Measurements from ENCODE around the gene THSD4. TPM values are rescaled to one million over a fixed set of nuclear protein-coding genes. Genes with fewer than 3 reads are reported as not detected.

The THSD4 gene
- total RNA-seq, 2 experiments from 2014 or later, result not detected

GRCh38 chr15:71510763-71511162 is 395.5 kb downstream of the THSD4 start:
- no peak overlapping the region for H3K27ac ChIP-seq (ENCODE audit: low read depth, low read length, poor library complexity, severe bottlenecking)
- CTCF ChIA-PET (ENCODE audit: unreplicated experiment), result no interaction called here
- no peak overlapping the region for H3K4me2 ChIP-seq (ENCODE audit: low read length)
- H3K36me3 ChIP-seq (ENCODE audit: insufficient read depth, low read length), result no peaks in the 10 kb centered on the region
- no peaks in the 10 kb centered on the region for H3K9me2 ChIP-seq (ENCODE audit: insufficient read depth, low read length)
- H2AFZ ChIP-seq (ENCODE audit: low read length), result no peak overlapping the region
- TF ChIP-seq EZH2phosphoT487 (IDR thresholded peaks at IDR 0.05; ENCODE audit: borderline replicate concordance, low read depth, low read length), result no peak
- TF ChIP-seq CTCF (conservative IDR thresholded peaks at IDR 0.05; ENCODE audit: low read length), result no peak
- no peaks in the 10 kb centered on the region for H3K79me2 ChIP-seq (ENCODE audit: insufficient read depth, low read depth, low read length)
- BruUV-seq (replicated peaks), result no TSS peak
- H3K4me3 ChIP-seq (ENCODE audit: low read depth, low read length, poor library complexity, severe bottlenecking), result no peak overlapping the region
- POLR2A ChIA-PET, result interaction anchor here (0.5 kb wide), 1 partner anchor 1633 kb away, joined by 4 read pairs; no protein-coding TSS in a partner anchor
- no peak for DNase-seq (ENCODE audit: low spot score)
- H3K4me1 ChIP-seq (ENCODE audit: insufficient read depth, low read length, poor library complexity, severe bottlenecking), result no peaks in the 10 kb centered on the region
- intact Hi-C loops (cut with micrococcal nuclease; ENCODE audit: unreplicated experiment), result no loop called here
- no peaks in the 10 kb centered on the region for H3K9me3 ChIP-seq (ENCODE audit: low read length)
- no peaks in the 10 kb centered on the region for H4K20me1 ChIP-seq (ENCODE audit: insufficient read depth, low read length)

GRCh38 chr15:71511796-71512681 is 396.8 kb downstream of the THSD4 start:
- Histone ChIP-seq H3K4me2 (ENCODE audit: low read length) (no peak overlapping the region), H3K9me2 (ENCODE audit: insufficient read depth, low read length) (no peaks in the 10 kb centered on the region), H4K20me1 (ENCODE audit: insufficient read depth, low read length) (no peaks in the 10 kb centered on the region), H3K4me1 (ENCODE audit: insufficient read depth, low read length, poor library complexity, severe bottlenecking) (no peaks in the 10 kb centered on the region), H3K36me3 (ENCODE audit: insufficient read depth, low read length) (no peaks in the 10 kb centered on the region), H3K27ac (ENCODE audit: low read depth, low read length, poor library complexity, severe bottlenecking) (no peak overlapping the region), H3K9me3 (ENCODE audit: low read length) (no peaks in the 10 kb centered on the region), H3K79me2 (ENCODE audit: insufficient read depth, low read depth, low read length) (no peaks in the 10 kb centered on the region), H2AFZ (ENCODE audit: low read length) (no peak overlapping the region), H3K4me3 (ENCODE audit: low read depth, low read length, poor library complexity, severe bottlenecking) (no peak overlapping the region)
- intact Hi-C loops (cut with micrococcal nuclease; ENCODE audit: unreplicated experiment), result no loop called here
- ChIA-PET POLR2A (no interaction called here), CTCF (ENCODE audit: unreplicated experiment) (no interaction called here)
- TF ChIP-seq EZH2phosphoT487 (IDR thresholded peaks at IDR 0.05; ENCODE audit: borderline replicate concordance, low read depth, low read length), result no peak
- TF ChIP-seq CTCF (conservative IDR thresholded peaks at IDR 0.05; ENCODE audit: low read length), result no peak
- no peak for DNase-seq (ENCODE audit: low spot score)
- no TSS peak for BruUV-seq (replicated peaks)

GRCh38 chr15:71512682-71513006 is 397.4 kb downstream of the THSD4 start:
- Histone ChIP-seq H3K79me2 (ENCODE audit: insufficient read depth, low read depth, low read length) (no peaks in the 10 kb centered on the region), H4K20me1 (ENCODE audit: insufficient read depth, low read length) (no peaks in the 10 kb centered on the region), H3K4me1 (ENCODE audit: insufficient read depth, low read length, poor library complexity, severe bottlenecking) (no peaks in the 10 kb centered on the region), H3K9me2 (ENCODE audit: insufficient read depth, low read length) (no peaks in the 10 kb centered on the region), H3K4me3 (ENCODE audit: low read depth, low read length, poor library complexity, severe bottlenecking) (no peak overlapping the region), H3K4me2 (ENCODE audit: low read length) (no peak overlapping the region), H3K27ac (ENCODE audit: low read depth, low read length, poor library complexity, severe bottlenecking) (no peak overlapping the region), H3K9me3 (ENCODE audit: low read length) (no peaks in the 10 kb centered on the region), H2AFZ (ENCODE audit: low read length) (no peak overlapping the region), H3K36me3 (ENCODE audit: insufficient read depth, low read length) (no peaks in the 10 kb centered on the region)
- TF ChIP-seq CTCF (conservative IDR thresholded peaks at IDR 0.05; ENCODE audit: low read length) (no peak), EZH2phosphoT487 (IDR thresholded peaks at IDR 0.05; ENCODE audit: borderline replicate concordance, low read depth, low read length) (no peak)
- CTCF ChIA-PET (ENCODE audit: unreplicated experiment), result no interaction called here
- POLR2A ChIA-PET, result no interaction called here
- intact Hi-C loops (cut with micrococcal nuclease; ENCODE audit: unreplicated experiment), result no loop called here
- DNase-seq (ENCODE audit: low spot score), result no peak
- BruUV-seq (replicated peaks), result no TSS peak
